Keratinocyte (primary cell): ENCODE data around the gene TC2N.

ENCODE experiments used
- EZH2 ChIP-seq: IDR thresholded peaks from one replicate; pipeline ENCODE4 v1.6.1; 2012; ENCODE audit warnings: inconsistent platforms, mild to moderate bottlenecking, low read length, moderate library complexity
- TF ChIP-seq, protein P1 (sequence below), 3 experiments: IDR thresholded peaks in 1 of 3; conservative IDR thresholded peaks in 1 of 3; optimal IDR thresholded peaks in 1 of 3; 2 replicates in 2 of 3; 3 replicates in 1 of 3; pipeline versions ENCODE3 to v1.5.1; 2011; ENCODE audit warnings: low read length in 3 of 3, mild to moderate bottlenecking in 3 of 3, moderate library complexity in 2 of 3, control low read depth in 1 of 3, inconsistent platforms in 1 of 3; ENCODE audit not compliant: insufficient read depth in 2 of 3; ENCODE audit errors: extremely low read depth in 1 of 3

DNA sequence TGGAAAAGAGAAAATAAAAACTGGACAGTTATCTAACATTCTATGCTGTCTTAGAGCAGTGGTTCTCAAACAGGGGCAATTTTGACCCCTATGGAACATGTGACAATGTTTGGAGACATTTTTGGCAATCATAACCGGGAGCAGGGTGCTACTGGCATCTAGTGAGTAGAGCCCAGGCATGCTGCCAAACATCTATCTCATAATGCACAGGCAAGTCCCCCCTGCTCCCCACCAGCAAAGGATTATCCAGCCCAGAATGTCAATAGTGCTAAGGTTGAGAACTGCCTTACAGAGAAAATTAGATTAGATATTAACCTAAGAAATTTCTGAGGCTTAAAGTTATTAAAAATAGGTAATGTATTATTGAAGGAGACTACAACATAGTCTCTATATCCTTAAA is 112.5 kb downstream of the TC2N start:
- TF ChIP-seq, protein P1, sequence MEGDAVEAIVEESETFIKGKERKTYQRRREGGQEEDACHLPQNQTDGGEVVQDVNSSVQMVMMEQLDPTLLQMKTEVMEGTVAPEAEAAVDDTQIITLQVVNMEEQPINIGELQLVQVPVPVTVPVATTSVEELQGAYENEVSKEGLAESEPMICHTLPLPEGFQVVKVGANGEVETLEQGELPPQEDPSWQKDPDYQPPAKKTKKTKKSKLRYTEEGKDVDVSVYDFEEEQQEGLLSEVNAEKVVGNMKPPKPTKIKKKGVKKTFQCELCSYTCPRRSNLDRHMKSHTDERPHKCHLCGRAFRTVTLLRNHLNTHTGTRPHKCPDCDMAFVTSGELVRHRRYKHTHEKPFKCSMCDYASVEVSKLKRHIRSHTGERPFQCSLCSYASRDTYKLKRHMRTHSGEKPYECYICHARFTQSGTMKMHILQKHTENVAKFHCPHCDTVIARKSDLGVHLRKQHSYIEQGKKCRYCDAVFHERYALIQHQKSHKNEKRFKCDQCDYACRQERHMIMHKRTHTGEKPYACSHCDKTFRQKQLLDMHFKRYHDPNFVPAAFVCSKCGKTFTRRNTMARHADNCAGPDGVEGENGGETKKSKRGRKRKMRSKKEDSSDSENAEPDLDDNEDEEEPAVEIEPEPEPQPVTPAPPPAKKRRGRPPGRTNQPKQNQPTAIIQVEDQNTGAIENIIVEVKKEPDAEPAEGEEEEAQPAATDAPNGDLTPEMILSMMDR (optimal IDR thresholded peaks at IDR 0.05 in 1 of 3, IDR thresholded peaks at IDR 0.05 in 1 of 3, conservative IDR thresholded peaks at IDR 0.05 in 1 of 3; ENCODE audit: extremely low read depth in 1 of 3, insufficient read depth in 2 of 3, low read length in 3 of 3) = no peak
- no peak for TF ChIP-seq EZH2
